ENCODE results near the gene KLHL24.
"Not testable (repeated sequence)": the region's sequence is repeated elsewhere in the genome, so short reads cannot be mapped to it uniquely, and the experiment has no call there.

The KLHL24 gene

DNA sequence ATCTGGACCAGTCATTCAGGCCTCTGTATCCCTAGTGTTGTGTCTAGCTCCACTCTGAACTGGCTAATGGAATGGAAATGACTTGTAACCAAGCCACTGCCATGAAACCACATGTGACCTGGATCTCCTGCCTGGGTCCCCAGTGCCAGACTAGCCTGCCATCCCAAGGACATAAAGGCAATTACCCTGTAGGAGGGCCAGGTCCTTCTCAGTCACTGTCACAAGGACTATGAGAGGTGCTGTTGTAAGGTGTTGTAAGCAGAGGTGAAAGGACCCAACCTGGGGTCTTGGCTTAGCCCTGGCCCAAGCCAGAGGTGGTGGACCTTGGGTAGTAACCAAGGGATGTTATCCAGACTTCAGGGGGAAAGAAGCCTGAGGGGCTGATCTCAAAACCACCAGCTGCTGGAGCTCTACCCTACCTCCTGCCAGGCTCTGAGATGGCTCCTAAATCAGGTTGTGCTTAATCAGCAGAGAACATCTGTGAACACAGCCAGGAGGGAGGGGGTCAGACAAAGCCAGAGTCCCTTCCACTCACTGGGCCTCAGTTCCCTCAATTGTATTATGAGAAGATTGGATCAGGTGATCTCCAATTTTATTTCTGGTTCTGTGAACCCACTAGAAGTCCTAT is 15.7 kb upstream of the KLHL24 start:
- ChIA-PET CTCF (no interaction called here), POLR2A (no interaction called here)
- no peak overlapping the region for H3K4me3 ChIP-seq (ENCODE audit: low read depth, low read length)
- DNase-seq (ENCODE audit: low read depth, low spot score) = no peak
- TF ChIP-seq, protein P1, sequence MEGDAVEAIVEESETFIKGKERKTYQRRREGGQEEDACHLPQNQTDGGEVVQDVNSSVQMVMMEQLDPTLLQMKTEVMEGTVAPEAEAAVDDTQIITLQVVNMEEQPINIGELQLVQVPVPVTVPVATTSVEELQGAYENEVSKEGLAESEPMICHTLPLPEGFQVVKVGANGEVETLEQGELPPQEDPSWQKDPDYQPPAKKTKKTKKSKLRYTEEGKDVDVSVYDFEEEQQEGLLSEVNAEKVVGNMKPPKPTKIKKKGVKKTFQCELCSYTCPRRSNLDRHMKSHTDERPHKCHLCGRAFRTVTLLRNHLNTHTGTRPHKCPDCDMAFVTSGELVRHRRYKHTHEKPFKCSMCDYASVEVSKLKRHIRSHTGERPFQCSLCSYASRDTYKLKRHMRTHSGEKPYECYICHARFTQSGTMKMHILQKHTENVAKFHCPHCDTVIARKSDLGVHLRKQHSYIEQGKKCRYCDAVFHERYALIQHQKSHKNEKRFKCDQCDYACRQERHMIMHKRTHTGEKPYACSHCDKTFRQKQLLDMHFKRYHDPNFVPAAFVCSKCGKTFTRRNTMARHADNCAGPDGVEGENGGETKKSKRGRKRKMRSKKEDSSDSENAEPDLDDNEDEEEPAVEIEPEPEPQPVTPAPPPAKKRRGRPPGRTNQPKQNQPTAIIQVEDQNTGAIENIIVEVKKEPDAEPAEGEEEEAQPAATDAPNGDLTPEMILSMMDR (IDR thresholded peaks at IDR 0.05; ENCODE audit: insufficient read depth, low read length, missing control alignments) = no peak

DNA sequence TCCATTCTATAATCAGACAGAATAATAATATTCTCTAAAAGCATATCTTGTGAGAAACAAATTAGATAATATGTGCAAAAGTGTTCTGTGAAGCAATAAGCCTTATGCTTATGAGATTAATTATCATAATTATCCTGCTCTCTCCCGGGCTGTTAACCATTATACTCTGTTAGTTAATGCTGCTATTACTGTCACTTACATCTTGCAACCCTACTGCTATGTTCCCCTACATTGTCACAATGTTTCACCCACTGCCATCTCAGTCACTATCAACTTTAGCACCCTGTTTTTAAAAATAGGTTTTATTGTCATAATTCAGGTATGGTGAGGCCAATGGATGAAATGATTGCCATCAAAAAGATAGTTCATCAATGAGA is 15.2 kb upstream of the KLHL24 start:
- CTCF ChIA-PET = no interaction called here
- DNase-seq (ENCODE audit: low read depth, low spot score) = no peak
- POLR2A ChIA-PET = no interaction called here
- no peak overlapping the region for H3K4me3 ChIP-seq (ENCODE audit: low read depth, low read length)
- TF ChIP-seq, protein P1 (IDR thresholded peaks at IDR 0.05; ENCODE audit: insufficient read depth, low read length, missing control alignments) = no peak

DNA sequence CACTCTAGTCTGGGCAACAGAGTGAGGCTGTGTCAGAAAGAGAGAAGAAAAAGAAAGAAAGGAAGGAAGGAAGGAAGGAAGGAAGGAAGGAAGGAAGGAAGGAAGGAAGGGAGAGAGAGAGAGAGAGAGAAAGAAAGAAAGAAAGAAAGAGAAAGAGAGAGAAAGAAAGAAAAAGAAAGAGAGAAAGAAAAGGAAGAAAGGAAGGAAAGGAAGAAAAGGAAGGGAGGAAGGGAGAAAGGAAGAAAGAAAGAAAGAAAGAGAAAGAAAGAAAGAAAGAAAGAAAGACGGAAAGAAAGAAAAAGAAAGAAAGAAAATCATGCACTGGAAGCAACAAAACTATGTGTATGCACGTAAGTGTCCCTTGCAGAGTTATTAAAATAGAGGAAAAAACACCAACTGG is 12.9 kb upstream of the KLHL24 start:
- H3K4me3 ChIP-seq (ENCODE audit: low read depth, low read length); DNase-seq (ENCODE audit: low read depth, low spot score); POLR2A ChIA-PET; CTCF ChIA-PET: not testable (repeated sequence)

DNA sequence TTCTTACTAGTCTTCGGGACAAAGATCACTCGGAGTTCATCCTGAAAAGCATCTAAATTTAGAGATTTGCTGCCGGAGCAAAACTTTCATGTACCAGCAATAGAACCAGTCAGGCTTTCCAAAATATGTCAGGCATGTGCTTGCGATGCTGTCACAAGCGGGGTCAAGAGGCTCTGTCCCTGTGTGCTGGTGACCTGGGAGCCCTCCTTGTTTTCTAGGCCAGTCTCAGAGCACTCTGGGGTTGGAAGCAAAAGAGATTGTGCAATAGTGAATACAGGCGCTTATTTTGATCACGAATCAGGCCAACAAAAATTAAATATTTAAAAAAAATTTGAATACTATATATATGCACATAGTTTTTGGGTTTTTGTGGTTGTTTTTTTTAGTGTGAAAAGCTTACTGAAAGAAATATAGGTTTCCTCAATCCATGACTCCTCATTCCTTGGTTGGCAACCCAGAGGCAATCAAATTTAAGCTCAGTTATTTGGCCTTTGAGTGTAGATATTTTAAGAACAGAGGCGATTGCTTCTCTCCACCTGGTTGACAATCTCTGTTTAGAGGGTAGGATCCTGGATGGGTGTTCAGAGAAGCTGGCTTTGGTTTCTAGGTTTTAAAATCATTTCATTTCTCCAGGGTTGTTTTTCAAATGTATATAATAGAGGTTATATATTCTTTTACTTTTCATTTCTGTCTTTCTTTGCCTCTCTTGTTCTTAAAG is 8.4 kb upstream of the KLHL24 start:
- TF ChIP-seq, protein P1 (IDR thresholded peaks at IDR 0.05; ENCODE audit: insufficient read depth, low read length, missing control alignments) = no peak
- ChIA-PET POLR2A (no interaction called here), CTCF (interaction anchor here (1.5 kb wide), 1 partner anchor 10 kb away, joined by 3 read pairs; no protein-coding TSS in a partner anchor)
- no peak for DNase-seq (ENCODE audit: low read depth, low spot score)
- H3K4me3 ChIP-seq (ENCODE audit: low read depth, low read length) = no peak overlapping the region

DNA sequence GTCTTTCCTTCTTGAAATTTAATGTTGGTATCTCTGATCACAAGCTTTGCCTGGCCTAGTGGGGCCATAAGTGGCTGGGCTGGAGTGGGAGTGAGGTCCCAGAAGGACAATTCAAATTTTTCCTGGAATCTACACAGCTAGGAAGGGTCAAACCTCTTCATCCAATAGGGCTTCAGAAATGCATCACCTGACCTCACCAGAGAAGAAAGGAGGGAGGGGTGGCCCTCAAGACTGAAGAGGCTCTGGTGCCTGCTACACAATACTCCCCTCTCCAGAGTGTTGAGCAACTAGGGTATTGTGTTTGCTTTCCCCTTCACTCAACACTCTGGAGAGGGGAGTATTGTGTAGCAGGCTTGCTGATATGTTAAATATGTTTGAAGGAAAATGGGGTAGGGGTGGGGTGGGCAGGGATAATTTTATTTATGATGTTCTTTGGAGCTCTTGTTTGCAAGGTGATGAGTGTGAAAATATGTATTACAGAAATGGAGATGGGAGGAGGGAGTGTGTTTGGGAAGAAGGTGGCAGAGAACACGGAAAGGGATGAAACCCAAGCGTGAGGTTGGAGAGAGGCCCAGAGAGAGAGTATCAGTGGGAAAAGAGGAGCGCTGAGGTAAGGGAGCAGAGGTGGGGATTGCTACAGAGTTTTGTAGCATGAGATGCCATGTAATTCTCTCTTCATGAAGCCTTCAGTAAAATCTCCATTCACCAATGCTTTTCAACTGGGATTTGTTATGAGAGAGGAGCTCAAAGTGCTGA is 5.7 kb upstream of the KLHL24 start:
- POLR2A ChIA-PET = no interaction called here
- TF ChIP-seq, protein P1 (IDR thresholded peaks at IDR 0.05; ENCODE audit: insufficient read depth, low read length, missing control alignments) = no peak
- no peak for DNase-seq (ENCODE audit: low read depth, low spot score)
- CTCF ChIA-PET = no interaction called here
- H3K4me3 ChIP-seq (ENCODE audit: low read depth, low read length) = no peak overlapping the region

DNA sequence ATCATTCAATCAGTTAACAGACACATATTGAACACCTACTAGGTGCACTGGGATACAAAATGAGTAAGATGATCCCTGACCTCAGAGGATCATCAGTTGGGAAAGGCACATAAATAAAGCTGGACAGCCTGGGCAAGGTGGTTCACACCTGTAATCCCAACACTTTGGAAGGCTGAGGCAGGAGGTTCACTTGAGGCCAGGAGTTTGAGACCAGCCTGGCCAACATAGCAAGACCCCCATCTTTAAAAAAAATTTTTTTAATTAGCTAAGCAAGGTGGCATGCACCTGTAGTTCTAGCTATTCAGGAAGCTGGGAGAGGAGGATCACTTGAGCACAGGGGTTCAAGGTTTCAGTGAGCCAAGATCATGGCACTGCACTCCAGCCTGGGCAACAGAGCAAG is 3.7 kb upstream of the KLHL24 start:
- ChIA-PET POLR2A (no interaction called here), CTCF (no interaction called here)
- TF ChIP-seq, protein P1 (IDR thresholded peaks at IDR 0.05; ENCODE audit: insufficient read depth, low read length, missing control alignments) = no peak
- DNase-seq (ENCODE audit: low read depth, low spot score) = no peak
- H3K4me3 ChIP-seq (ENCODE audit: low read depth, low read length) = no peak overlapping the region

DNA sequence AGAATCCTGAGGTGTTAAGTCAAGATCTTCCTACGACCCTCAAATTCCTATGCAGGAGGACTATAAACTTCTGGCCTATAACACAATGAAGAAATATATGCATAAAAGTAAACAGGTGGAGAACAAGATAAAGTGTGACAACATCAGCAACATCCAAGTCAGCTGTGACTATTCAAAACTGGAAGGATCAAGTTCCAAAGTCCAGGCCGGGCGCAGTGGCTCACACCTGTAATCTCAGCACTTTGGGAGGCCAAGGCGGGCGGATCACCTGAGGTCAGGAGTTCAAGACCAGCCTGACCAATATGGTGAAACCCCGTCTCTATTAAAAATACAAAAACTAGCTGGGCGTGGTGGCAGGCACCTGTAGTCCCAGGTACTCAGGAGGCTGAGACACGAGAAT is 2.7 kb upstream of the KLHL24 start:
- H3K4me3 ChIP-seq (ENCODE audit: low read depth, low read length); CTCF ChIA-PET; POLR2A ChIA-PET; DNase-seq (ENCODE audit: low read depth, low spot score): not testable (repeated sequence)
